A549 (cell line): Measurements from ENCODE around the gene PBX4.

Source experiments
- CBX8 ChIP-seq: fragments of 200-600 bp; sonication (generic); IDR thresholded peaks from 2 replicates; pipeline ENCODE4 v1.6.1; 2016
- HMGXB4 ChIP-seq: fragments of 250-450 bp; sonication (Bioruptor Pico); IDR thresholded peaks from 2 replicates; pipeline ENCODE4 v1.5.0; 2021; ENCODE audit warnings: mild to moderate bottlenecking, moderate library complexity, borderline replicate concordance
- JUN ChIP-seq, 2 experiments: fragments of >200 bp; sonication (Bioruptor Twin); formaldehyde crosslinking; IDR thresholded peaks; 2 replicates in 1 of 2; 3 replicates in 1 of 2; pipeline ENCODE4 v1.6.1; 2016 to 2017
- POLR2A ChIP-seq: IDR thresholded peaks from 2 replicates; pipeline ENCODE4 v1.6.1; 2012; ENCODE audit warnings: mild to moderate bottlenecking, low read length
- RAD21 ChIP-seq, 2 experiments: fragments of >200 bp in 1 of 2; sonication (Bioruptor Twin) in 1 of 2; formaldehyde crosslinking in 1 of 2; IDR thresholded peaks in 1 of 2; conservative IDR thresholded peaks in 1 of 2; 2 replicates in 1 of 2; 3 replicates in 1 of 2; pipeline ENCODE4 v1.6.1; 2012 to 2018; ENCODE audit warnings: inconsistent platforms in 1 of 2

- TF ChIP-seq CBX8: no peak
- TF ChIP-seq RAD21 (conservative IDR thresholded peaks at IDR 0.05 in 1 of 2, IDR thresholded peaks at IDR 0.05 in 1 of 2): no peak
- TF ChIP-seq HMGXB4: no peak
- TF ChIP-seq POLR2A: no peak
- TF ChIP-seq JUN (IDR thresholded peaks at IDR 0.05): no peak
Observed at GRCh38 chr19:19624032-19624570, 5.6 kb upstream of the PBX4 start.
